H54 (cell line): ENCODE data around the gene LSM12.
"Not testable (repeated sequence)": the region's sequence is repeated elsewhere in the genome, so short reads cannot be mapped to it uniquely, and the experiment has no call there.

Experiments
- DNase-seq: peaks from one replicate; pipeline ENCODE4 v3.0.0; 2011; ENCODE audit warnings: low spot score, mixed read lengths; ENCODE audit not compliant: insufficient read length
- FAIRE-seq: peaks from 3 replicates; lab custom pipeline; 2011; peaks lifted over from hg19 to GRCh38; lab: Jason Lieb, UNC
- POLR2A ChIP-seq: IDR thresholded peaks from 2 replicates; pipeline ENCODE4 v1.6.1; 2011; ENCODE audit warnings: low read depth, mild to moderate bottlenecking, low read length

Gene LSM12

GRCh38 chr17:44053125-44053872 lies 13.2 kb downstream of the LSM12 start:
- TF ChIP-seq POLR2A, result no peak
- FAIRE-seq, result no peak
- no peak for DNase-seq

- FAIRE-seq, result no peak
- DNase-seq, result no peak
- no peak for TF ChIP-seq POLR2A
These were observed 17.0 kb downstream of the LSM12 start for GRCh38 chr17:44049294-44050060.

- FAIRE-seq, DNase-seq: not testable (repeated sequence)
These were observed 19.6 kb downstream of the LSM12 start for GRCh38 chr17:44046893-44047292.

GRCh38 chr17:44045486-44045885 lies 21.0 kb downstream of the LSM12 start:
- no peak for DNase-seq
- TF ChIP-seq POLR2A, result no peak
- no peak for FAIRE-seq

GRCh38 chr17:44044071-44044470 lies 22.4 kb downstream of the LSM12 start:
- FAIRE-seq (no peak), DNase-seq (no peak)
- TF ChIP-seq POLR2A, result no peak

GRCh38 chr17:44043272-44043696 lies 23.2 kb downstream of the LSM12 start:
- no peak for DNase-seq
- TF ChIP-seq POLR2A, result no peak
- no peak for FAIRE-seq

- TF ChIP-seq POLR2A, result no peak
- FAIRE-seq, result no peak
These were observed 26.4 kb downstream of the LSM12 start for GRCh38 chr17:44039829-44040635.

GRCh38 chr17:44038604-44039011 lies 27.9 kb downstream of the LSM12 start:
- no peak for TF ChIP-seq POLR2A
- no peak for DNase-seq
- no peak for FAIRE-seq

More at GRCh38 chr17:44039829-44040635, 26.4 kb downstream of the LSM12 start:
- DNase-seq, result no peak

- TF ChIP-seq POLR2A, result no peak
- DNase-seq (no peak), FAIRE-seq (no peak)
These were observed 29.0 kb downstream of the LSM12 start for GRCh38 chr17:44037471-44037870.

GRCh38 chr17:44034688-44035087 lies 31.8 kb downstream of the LSM12 start:
- not testable (repeated sequence) for DNase-seq, FAIRE-seq

- DNase-seq, result no peak
- no peak for TF ChIP-seq POLR2A
- FAIRE-seq, result no peak
These were observed 32.5 kb downstream of the LSM12 start for GRCh38 chr17:44033861-44034408.

GRCh38 chr17:44030482-44030881 lies 36.0 kb downstream of the LSM12 start:
- no peak for FAIRE-seq
- TF ChIP-seq POLR2A, result no peak
- DNase-seq, result no peak

- DNase-seq, result no peak
- no peak for TF ChIP-seq POLR2A
- no peak for FAIRE-seq
These were observed 36.7 kb downstream of the LSM12 start for GRCh38 chr17:44029736-44030135.

- no peak for TF ChIP-seq POLR2A
- DNase-seq (no peak), FAIRE-seq (no peak)
These were observed 41.6 kb downstream of the LSM12 start for GRCh38 chr17:44024853-44025252.
